Renal pelvis (tissue), 12 donors: ENCODE data around the gene TRAFD1. TPM values are rescaled to one million over a fixed set of nuclear protein-coding genes. Genes with fewer than 3 reads are reported as not detected.
A peak's percentile ranks its signal among the peaks of the same experiment; 100 is the strongest.
"Not testable (repeated sequence)": the region's sequence is repeated elsewhere in the genome, so short reads cannot be mapped to it uniquely, and the experiment has no call there.

ENCODE experiments used
- DNase-seq: peaks from one replicate; pipeline ENCODE4 v3.0.0-alpha.2; 2013
- long read RNA-seq, 16 experiments: transcript quantifications; one replicate each; lab custom pipeline, GENCODE V29; 2026
- polyA plus RNA-seq, 3 donors: library from polyadenylated mRNA; unstranded; fragments of 120-200 nt; gene quantifications; one replicate each; pipeline ENCODE4 v1.2.1, GENCODE V29; 2013; ENCODE audit not compliant: insufficient read length in 3 of 3

TRAFD1 gene
- polyA plus RNA-seq = 10 to 100 TPM; 39.6 to 44.4 (median 43.1) TPM
- long read RNA-seq, donor 1, partial matches to known transcripts = 11 of 17 reads
- long read RNA-seq, donor 1, other reads (novel, unspliced or antisense) = 0 of 17 reads
- long read RNA-seq, donor 2, transcript TRAFD1-202 (12 exons, 2,697 nt) = major isoform, 10 of 28 reads
- long read RNA-seq, donor 2, partial matches to known transcripts = 12 of 28 reads
- long read RNA-seq, donor 2, other reads (novel, unspliced or antisense) = 0 of 28 reads
- long read RNA-seq, donor 3, partial matches to known transcripts = 18 of 26 reads
- long read RNA-seq, donor 3, other reads (novel, unspliced or antisense) = 0 of 26 reads
- long read RNA-seq, donor 4, partial matches to known transcripts = 6 of 12 reads
- long read RNA-seq, donor 4, other reads (novel, unspliced or antisense) = 0 of 12 reads
- long read RNA-seq, donor 5, partial matches to known transcripts = 0 of 2 reads
- long read RNA-seq, donor 5, other reads (novel, unspliced or antisense) = 0 of 2 reads
- long read RNA-seq, donor 6, transcript TRAFD1-202 (12 exons, 2,697 nt) = major isoform, 5 of 17 reads
- long read RNA-seq, donor 6, partial matches to known transcripts = 9 of 17 reads
- long read RNA-seq, donor 6, other reads (novel, unspliced or antisense) = 0 of 17 reads
- long read RNA-seq, donor 7, transcript TRAFD1-202 (12 exons, 2,697 nt) = major isoform, 8 of 50 reads
- long read RNA-seq, donor 7, partial matches to known transcripts = 38 of 50 reads
- long read RNA-seq, donor 7, other reads (novel, unspliced or antisense) = 0 of 50 reads
- long read RNA-seq, donor 8, transcript TRAFD1-202 (12 exons, 2,697 nt) = major isoform, 6 of 6 reads
- long read RNA-seq, donor 8, partial matches to known transcripts = 0 of 6 reads
- long read RNA-seq, donor 8, other reads (novel, unspliced or antisense) = 0 of 6 reads
- long read RNA-seq, donor 9, transcript TRAFD1-202 (12 exons, 2,697 nt) = major isoform, 7 of 30 reads
- long read RNA-seq, donor 9, partial matches to known transcripts = 19 of 30 reads
- long read RNA-seq, donor 9, other reads (novel, unspliced or antisense) = 0 of 30 reads
- long read RNA-seq, donor 10, partial matches to known transcripts = 11 of 17 reads
- long read RNA-seq, donor 10, other reads (novel, unspliced or antisense) = 0 of 17 reads
- long read RNA-seq, donor 11, partial matches to known transcripts = 11 of 17 reads
- long read RNA-seq, donor 11, other reads (novel, unspliced or antisense) = 0 of 17 reads
- long read RNA-seq, donor 12, transcript TRAFD1-202 (12 exons, 2,697 nt) = major isoform, 16 of 24 reads
- long read RNA-seq, donor 12, partial matches to known transcripts = 5 of 24 reads
- long read RNA-seq, donor 12, other reads (novel, unspliced or antisense) = 0 of 24 reads
- long read RNA-seq, donor 13, partial matches to known transcripts = 0 of 2 reads
- long read RNA-seq, donor 13, other reads (novel, unspliced or antisense) = 0 of 2 reads
- long read RNA-seq, donor 14 = 0 reads
- long read RNA-seq, donor 15, transcript TRAFD1-202 (12 exons, 2,697 nt) = minor isoform, 5 of 12 reads
- long read RNA-seq, donor 15, transcript TRAFD1-207 (5 exons, 1,003 nt) = major isoform, 7 of 12 reads
- long read RNA-seq, donor 15, partial matches to known transcripts = 0 of 12 reads
- long read RNA-seq, donor 15, other reads (novel, unspliced or antisense) = 0 of 12 reads
- long read RNA-seq, donor 16, transcript TRAFD1-202 (12 exons, 2,697 nt) = major isoform, 7 of 23 reads
- long read RNA-seq, donor 16, partial matches to known transcripts = 13 of 23 reads
- long read RNA-seq, donor 16, other reads (novel, unspliced or antisense) = 0 of 23 reads

- DNase-seq = peak; percentile 97
Measured at GRCh38 chr12:112125250-112125999, at the start of gene TRAFD1. Gene TRAFD1, plus strand, starts transcription at chr12:112125560. Its CDS starts 4,963 bp downstream, at chr12:112130523.

GRCh38 chr12:112087055-112087850 is 38.1 kb upstream of the TRAFD1 start:
- peak; percentile 29 for DNase-seq

GRCh38 chr12:112087851-112088250 is 37.5 kb upstream of the TRAFD1 start:
- no peak for DNase-seq

- no peak for DNase-seq
Measured at GRCh38 chr12:112091563-112091962, 33.8 kb upstream of the TRAFD1 start.

- no peak for DNase-seq
Measured at GRCh38 chr12:112096070-112096469, 29.3 kb upstream of the TRAFD1 start.

GRCh38 chr12:112096667-112097066 is 28.7 kb upstream of the TRAFD1 start:
- DNase-seq = no peak

GRCh38 chr12:112097641-112098040 is 27.7 kb upstream of the TRAFD1 start:
- no peak for DNase-seq

- DNase-seq = not testable (repeated sequence)
Measured at GRCh38 chr12:112100500-112100899, 24.9 kb upstream of the TRAFD1 start.

GRCh38 chr12:112102127-112102526 is 23.2 kb upstream of the TRAFD1 start:
- no peak for DNase-seq

- not testable (repeated sequence) for DNase-seq
Measured at GRCh38 chr12:112102746-112103145, 22.6 kb upstream of the TRAFD1 start.

GRCh38 chr12:112103758-112104503 is 21.4 kb upstream of the TRAFD1 start:
- DNase-seq = no peak

- no peak for DNase-seq
Measured at GRCh38 chr12:112105891-112106290, 19.5 kb upstream of the TRAFD1 start.

- no peak for DNase-seq
Measured at GRCh38 chr12:112107306-112108201, 17.8 kb upstream of the TRAFD1 start.

- peak; percentile 90 for DNase-seq
Measured at GRCh38 chr12:112108202-112109079, 16.9 kb upstream of the TRAFD1 start, which contains the start of gene NAA25. Gene NAA25, minus strand, starts transcription at chr12:112108783. Its CDS starts 10 bp downstream, at chr12:112108773.

- not testable (repeated sequence) for DNase-seq
Measured at GRCh38 chr12:112110787-112111662, 14.3 kb upstream of the TRAFD1 start.
